Chondrocyte (in vitro differentiated cells): ENCODE results near the gene RTCB. TPM values are rescaled to one million over a fixed set of nuclear protein-coding genes. Genes with fewer than 3 reads are reported as not detected.
"Not testable (repeated sequence)": the region's sequence is repeated elsewhere in the genome, so short reads cannot be mapped to it uniquely, and the experiment has no call there.

Experiments used
- DNase-seq: peaks from one replicate; pipeline ENCODE4 v3.0.0; 2021; ENCODE audit warnings: mixed read lengths, low spot score
- H3K27ac Mint-ChIP-seq: one replicate; pipeline ENCODE4 v1.8.0; 2021; ENCODE audit warnings: mild to moderate bottlenecking, moderate library complexity, mixed read lengths; ENCODE audit not compliant: unreplicated experiment
- H3K27me3 Mint-ChIP-seq: 2 replicates; pipeline ENCODE4 v1.8.0; 2021; ENCODE audit warnings: low read depth, mixed read lengths
- H3K36me3 Mint-ChIP-seq: 2 replicates; pipeline ENCODE4 v1.8.0; 2021; ENCODE audit warnings: low read depth, mixed read lengths
- H3K4me1 Mint-ChIP-seq: 2 replicates; pipeline ENCODE4 v1.8.0; 2021; ENCODE audit warnings: low read depth, mild to moderate bottlenecking, mixed read lengths
- H3K4me3 Mint-ChIP-seq: one replicate; pipeline ENCODE4 v1.8.0; 2021; ENCODE audit warnings: mild to moderate bottlenecking, moderate library complexity, mixed read lengths; ENCODE audit not compliant: unreplicated experiment
- H3K9me3 Mint-ChIP-seq: 2 replicates; pipeline ENCODE4 v1.8.0; 2021; ENCODE audit warnings: low read depth, mixed read lengths
- total RNA-seq: library from RNA; stranded (reverse); gene quantifications from 3 replicates; pipeline ENCODE4 v1.2.1, GENCODE V29; 2021
- TF ChIP-seq, protein P1 (sequence below): fragments of 200-600 bp; sonication (generic); IDR thresholded peaks from 2 replicates; pipeline ENCODE4 v1.5.0; 2021; ENCODE audit warnings: antibody characterized with exemption, mild to moderate bottlenecking, moderate library complexity

The RTCB gene
- total RNA-seq, 1 donor from 2014 or later, result 64.7 TPM

GRCh38 chr22:32364210-32364609 is 47.8 kb downstream of the RTCB start:
- DNase-seq, result no peak
- Mint-ChIP-seq H3K27me3 (peaks cover 27% of the 10 kb centered on the region), H3K9me3 (no peaks in the 10 kb centered on the region), H3K4me3 (no peak overlapping the region), H3K36me3 (no peaks in the 10 kb centered on the region), H3K27ac (no peak overlapping the region), H3K4me1 (no peaks in the 10 kb centered on the region)
- TF ChIP-seq, protein P1, sequence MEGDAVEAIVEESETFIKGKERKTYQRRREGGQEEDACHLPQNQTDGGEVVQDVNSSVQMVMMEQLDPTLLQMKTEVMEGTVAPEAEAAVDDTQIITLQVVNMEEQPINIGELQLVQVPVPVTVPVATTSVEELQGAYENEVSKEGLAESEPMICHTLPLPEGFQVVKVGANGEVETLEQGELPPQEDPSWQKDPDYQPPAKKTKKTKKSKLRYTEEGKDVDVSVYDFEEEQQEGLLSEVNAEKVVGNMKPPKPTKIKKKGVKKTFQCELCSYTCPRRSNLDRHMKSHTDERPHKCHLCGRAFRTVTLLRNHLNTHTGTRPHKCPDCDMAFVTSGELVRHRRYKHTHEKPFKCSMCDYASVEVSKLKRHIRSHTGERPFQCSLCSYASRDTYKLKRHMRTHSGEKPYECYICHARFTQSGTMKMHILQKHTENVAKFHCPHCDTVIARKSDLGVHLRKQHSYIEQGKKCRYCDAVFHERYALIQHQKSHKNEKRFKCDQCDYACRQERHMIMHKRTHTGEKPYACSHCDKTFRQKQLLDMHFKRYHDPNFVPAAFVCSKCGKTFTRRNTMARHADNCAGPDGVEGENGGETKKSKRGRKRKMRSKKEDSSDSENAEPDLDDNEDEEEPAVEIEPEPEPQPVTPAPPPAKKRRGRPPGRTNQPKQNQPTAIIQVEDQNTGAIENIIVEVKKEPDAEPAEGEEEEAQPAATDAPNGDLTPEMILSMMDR, result no peak

- H3K4me1 Mint-ChIP-seq, result no peaks in the 10 kb centered on the region
- peaks cover 26% of the 10 kb centered on the region for H3K27me3 Mint-ChIP-seq
- H3K4me3 Mint-ChIP-seq, result no peak overlapping the region
- TF ChIP-seq, protein P1, result no peak
- H3K36me3 Mint-ChIP-seq, result no peaks in the 10 kb centered on the region
- DNase-seq, result no peak
- no peak overlapping the region for H3K27ac Mint-ChIP-seq
- H3K9me3 Mint-ChIP-seq, result no peaks in the 10 kb centered on the region
These were observed 50.8 kb downstream of the RTCB start for GRCh38 chr22:32361257-32361656.

DNA sequence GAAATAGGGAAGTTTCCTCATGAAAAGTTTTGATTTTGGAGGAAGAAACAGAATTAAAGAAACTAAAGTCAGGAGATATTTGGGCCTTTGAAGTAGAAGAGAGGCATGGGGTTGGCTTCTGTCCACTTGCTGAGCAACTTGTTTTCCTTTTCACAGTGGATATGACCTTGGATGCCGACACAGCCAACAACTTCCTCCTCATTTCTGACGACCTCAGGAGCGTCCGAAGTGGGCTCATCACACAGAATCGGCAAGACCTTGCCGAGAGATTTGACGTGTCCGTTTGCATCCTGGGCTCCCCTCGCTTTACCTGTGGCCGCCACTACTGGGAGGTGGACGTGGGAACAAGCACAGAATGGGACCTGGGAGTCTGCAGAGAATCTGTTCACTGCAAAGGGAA is 52.0 kb downstream of the RTCB start:
- H3K9me3 Mint-ChIP-seq, DNase-seq, H3K36me3 Mint-ChIP-seq, H3K4me3 Mint-ChIP-seq, H3K4me1 Mint-ChIP-seq, H3K27ac Mint-ChIP-seq: not testable (repeated sequence)
- peaks cover 18% of the 10 kb centered on the region for H3K27me3 Mint-ChIP-seq

- not testable (repeated sequence) for H3K27me3 Mint-ChIP-seq, H3K9me3 Mint-ChIP-seq, H3K27ac Mint-ChIP-seq, H3K4me1 Mint-ChIP-seq, H3K4me3 Mint-ChIP-seq, H3K36me3 Mint-ChIP-seq, DNase-seq
These were observed 54.5 kb downstream of the RTCB start, which contains the start of gene RFPL3 for GRCh38 chr22:32357567-32357966. Gene RFPL3, plus strand, starts transcription at chr22:32357867. Its CDS starts 205 bp downstream, at chr22:32358072.

- no peak for DNase-seq
- Mint-ChIP-seq H3K4me3 (no peak overlapping the region), H3K27me3 (peaks cover 1% of the 10 kb centered on the region), H3K36me3 (no peaks in the 10 kb centered on the region), H3K4me1 (no peaks in the 10 kb centered on the region), H3K9me3 (no peaks in the 10 kb centered on the region), H3K27ac (no peak overlapping the region)
- TF ChIP-seq, protein P1, result peak; percentile 10
These were observed 56.3 kb downstream of the RTCB start for GRCh38 chr22:32355760-32356159.

DNA sequence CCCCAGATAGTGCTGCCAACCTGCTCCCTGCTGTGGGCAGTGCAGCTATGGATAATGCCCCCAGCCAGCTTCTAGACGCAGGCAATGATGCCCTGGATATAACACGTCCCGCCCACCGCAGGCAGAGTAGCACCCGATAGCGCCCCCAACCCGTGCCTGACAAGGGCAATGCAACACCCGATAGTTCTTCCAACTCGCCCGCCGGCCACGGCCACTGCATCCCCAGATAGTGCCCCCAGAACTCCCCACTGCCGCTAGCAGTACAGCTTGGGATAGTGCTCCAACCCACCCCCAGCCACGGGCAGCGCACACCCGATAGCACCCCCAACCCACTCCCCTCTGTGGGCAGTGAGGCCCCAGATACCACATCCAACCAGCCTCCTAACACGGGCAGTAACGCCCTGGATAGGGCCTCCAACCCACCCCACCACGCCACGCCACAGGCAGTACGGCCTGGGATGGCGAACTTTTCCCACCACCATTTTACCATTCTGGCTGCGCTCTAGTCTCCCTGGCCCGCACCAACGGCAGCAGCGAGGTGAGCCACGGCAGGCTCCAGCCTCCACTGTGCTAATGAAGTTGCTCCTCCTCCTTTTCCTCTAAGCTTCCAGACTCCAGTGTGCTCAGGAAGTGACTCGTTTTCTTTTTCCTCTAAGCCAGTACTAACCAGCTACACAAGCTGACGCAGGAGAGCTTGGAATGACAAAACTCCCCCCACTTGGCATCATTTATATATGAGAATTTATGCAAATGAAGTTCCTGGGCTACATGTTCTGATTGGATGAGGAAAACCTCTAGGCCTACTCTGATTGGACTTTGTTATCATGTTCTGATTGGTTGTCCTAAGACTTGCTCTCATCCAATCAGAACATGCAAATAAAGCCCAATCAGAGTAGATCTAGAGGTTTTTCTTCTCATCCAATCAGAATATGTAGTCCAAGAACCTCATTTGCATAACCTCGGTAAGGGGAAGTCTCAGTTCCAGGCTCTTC is 57.4 kb downstream of the RTCB start:
- Mint-ChIP-seq H3K27ac (no peak overlapping the region), H3K27me3 (peaks cover 3% of the 10 kb centered on the region), H3K4me1 (no peaks in the 10 kb centered on the region), H3K36me3 (no peaks in the 10 kb centered on the region), H3K4me3 (no peak overlapping the region), H3K9me3 (no peaks in the 10 kb centered on the region)
- TF ChIP-seq, protein P1, result no peak
- no peak for DNase-seq
